NCI-H748 (cell line): ENCODE measurements around the gene YWHAH.

Experiments
- DNase-seq: peaks from one replicate; lab custom pipeline; 2025; ENCODE audit not compliant: unreplicated experiment; lab: John Stamatoyannopoulos, UW

YWHAH gene

DNA sequence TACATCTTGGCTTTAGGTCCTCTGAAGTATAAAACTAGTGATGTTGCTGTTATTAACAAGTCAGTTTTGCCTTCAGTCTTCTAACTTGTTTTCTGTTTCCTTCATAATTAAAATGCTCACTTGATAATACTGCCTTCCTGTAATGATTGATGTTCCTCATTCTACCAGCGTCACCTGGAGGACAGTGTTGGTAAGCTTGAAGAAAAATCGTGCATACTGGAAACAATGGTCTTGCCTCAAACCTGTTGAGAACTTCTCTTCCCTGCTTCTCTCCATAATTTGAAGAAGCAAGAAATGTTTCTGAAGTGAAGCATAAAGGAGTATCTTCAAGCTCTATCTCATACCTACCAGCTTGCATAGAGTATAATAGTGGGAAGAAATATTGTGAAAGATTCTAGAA lies 3.0 kb downstream of the YWHAH start:
- peak; percentile 22 for DNase-seq

DNA sequence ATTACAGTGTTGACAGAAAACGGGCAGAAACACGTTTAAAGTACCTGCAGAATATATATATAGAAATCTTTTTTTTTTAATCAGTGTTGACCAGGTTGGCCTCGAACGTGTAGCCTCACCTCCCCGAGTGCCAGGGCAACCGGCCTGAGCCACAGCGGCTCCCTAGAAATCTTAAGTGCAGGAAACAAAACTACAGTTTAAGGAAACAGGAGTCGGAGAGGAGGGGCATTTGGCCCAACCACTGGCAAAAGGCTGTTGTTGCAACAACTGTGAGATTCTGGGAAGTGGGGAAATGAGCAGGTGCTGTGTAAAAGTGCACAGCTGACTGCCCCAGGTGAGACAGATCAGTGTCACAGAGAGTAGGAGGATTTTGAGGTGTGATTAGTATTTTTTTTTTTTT lies 3.7 kb downstream of the YWHAH start:
- DNase-seq, result no peak

- no peak for DNase-seq
Observed at GRCh38 chr22:31950226-31950625, 5.9 kb downstream of the YWHAH start.

DNA sequence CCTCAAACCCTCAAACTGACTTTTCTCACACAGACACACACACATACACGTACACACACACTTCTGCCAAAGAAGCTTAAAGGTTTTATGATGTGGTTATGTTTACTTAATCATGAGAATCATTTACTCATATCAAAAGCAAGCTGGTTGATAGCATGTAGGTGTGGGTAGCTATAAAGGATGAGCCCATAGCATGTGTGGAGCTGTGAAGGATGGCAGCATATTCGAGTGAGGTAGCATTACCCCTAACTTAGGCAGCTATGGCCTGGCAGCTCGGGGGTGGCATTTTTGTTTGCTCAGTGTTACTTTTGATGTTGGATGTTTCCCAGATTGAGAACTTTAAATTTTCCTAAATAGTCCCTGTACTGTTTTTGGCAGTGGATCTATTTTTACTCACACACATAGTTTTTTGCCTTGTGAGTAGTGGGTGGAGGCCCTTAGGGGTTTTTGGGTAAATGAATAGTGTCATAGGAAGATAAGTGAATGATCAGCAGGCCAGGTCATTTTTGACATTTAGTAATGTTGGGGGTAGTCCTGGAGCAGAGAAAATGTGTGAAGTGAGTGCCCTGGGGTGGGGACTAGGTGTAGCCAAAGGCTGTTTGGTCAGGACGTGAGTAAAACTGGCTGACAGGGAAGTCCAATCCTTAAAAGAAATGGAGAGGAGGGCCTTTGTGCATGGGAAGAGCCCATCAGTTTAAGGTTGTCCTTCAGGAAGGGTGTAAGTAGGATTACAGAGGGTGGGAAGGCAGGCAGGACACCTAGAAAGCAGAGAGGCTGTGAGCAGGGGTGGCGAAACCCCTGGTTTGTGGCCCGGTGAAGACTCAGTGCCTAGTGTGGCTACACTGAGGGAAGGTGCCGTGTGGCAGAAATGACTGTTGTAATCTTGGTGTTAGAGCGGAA lies 7.1 kb downstream of the YWHAH start:
- no peak for DNase-seq

- no peak for DNase-seq
Observed at GRCh38 chr22:31952094-31952401, 7.7 kb downstream of the YWHAH start.

DNA sequence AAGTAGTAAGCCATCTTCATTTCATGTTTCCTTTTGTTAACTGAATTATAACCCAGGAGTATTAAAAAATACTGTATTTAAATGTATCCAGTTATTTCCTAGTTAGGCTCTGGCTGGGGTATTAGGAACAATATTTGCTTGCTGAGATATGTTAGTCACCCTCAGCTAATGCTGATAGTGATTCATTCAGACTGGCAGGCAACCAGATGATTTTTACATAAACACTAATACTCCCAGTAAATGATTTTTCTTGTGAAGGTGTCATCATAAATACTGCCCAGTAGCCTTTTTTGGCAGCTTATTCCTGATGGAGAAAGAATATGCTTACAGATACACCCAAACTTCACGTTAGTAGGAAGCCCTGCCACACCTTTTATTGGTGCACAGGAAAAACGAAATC lies 8.1 kb downstream of the YWHAH start:
- no peak for DNase-seq

DNA sequence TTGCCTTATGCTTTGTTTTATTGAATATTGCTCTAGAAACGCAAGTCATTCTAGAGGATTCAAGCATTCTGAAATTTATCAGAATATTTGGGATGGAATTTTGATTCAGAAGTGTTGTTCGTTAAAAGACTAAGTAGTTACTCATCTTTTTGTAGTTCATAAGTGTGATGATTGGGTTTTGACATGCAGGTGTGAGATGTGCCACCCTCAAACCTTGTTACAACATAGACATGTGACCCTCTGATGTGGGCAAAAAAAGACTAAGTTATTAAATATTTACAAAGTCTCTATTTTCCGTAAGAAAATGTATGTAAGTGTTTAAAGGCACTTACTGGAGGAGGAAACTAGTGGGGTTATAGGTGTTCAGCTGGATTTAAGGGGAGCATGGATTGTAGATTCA lies 8.9 kb downstream of the YWHAH start:
- DNase-seq, result no peak

DNA sequence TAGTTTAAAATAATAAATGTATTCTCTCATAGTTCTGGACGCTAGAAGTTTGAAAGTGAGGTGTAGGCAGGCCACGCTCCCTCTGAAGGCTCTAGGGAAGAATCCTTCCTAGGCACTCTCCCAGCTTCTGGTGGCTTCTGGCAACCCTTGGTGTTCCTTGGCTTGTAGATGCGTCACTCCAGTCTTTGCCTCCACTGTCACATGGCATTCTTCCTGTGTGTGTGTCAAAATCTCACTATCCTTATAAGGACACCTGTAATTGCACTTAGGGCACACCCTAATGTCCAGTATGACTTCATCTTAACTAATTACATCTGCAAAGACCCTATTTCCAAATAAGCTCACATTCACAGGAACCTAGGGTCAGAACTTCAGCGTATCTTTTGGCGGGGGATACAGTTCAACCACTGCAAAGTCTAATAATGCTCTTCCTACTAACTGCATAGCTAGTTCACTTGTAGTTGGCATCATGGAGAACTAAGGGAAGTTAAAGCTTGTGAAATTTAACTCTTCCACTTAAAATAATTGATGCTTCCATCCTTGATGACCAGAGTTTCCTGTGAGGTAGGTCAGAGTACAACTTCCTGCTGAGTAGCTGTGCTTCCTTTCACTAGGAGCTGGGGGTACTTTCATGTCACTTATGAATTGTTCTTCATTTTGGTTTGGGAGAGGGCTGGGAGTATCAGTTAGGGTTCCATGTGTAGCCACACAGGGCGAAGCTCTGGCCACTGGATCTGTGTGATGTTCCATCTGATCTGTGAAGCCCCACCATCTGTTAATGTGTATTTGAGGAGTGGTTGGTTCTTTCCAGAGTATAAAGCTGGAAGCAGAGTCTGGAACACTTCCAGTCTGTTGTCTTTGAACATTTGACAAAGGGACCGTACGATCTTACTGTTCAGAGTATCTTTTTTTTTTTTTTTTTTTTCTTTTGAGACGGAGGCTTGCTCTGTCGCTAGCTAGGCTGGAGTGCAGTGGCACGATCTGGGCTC lies 10.5 kb downstream of the YWHAH start:
- DNase-seq, result no peak

- no peak for DNase-seq
Observed at GRCh38 chr22:31956360-31956759, 12.0 kb downstream of the YWHAH start.

- DNase-seq, result no peak
Observed at GRCh38 chr22:31957970-31958594, 13.7 kb downstream of the YWHAH start.

- no peak for DNase-seq
Observed at GRCh38 chr22:31958625-31959239, 14.4 kb downstream of the YWHAH start.

GRCh38 chr22:31960767-31961166 lies 16.4 kb downstream of the YWHAH start:
- DNase-seq, result no peak

- DNase-seq, result no peak
Observed at GRCh38 chr22:31962387-31963125, 18.2 kb downstream of the YWHAH start.

DNA sequence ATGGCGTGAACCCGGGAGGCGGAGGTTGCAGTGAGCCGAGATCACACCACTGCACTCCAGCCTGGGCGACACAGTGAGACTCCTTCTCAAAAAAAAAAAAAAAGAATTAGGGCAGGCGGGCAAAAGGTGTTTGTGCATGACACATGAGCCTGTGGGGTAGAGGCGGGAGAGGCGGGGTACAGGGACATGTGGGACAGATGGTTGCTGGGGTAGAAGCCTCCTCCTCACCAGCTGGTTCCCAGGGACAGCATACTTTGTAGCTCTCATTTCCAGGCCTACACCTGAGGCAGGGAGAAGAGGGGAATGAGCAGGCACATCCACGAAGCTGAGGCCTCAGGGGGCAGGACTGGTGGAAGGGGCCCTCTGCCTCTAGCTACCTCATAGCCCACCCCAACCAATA lies 23.7 kb downstream of the YWHAH start:
- no peak for DNase-seq

GRCh38 chr22:31969789-31970489 lies 25.6 kb downstream of the YWHAH start:
- DNase-seq, result peak; percentile 84

DNA sequence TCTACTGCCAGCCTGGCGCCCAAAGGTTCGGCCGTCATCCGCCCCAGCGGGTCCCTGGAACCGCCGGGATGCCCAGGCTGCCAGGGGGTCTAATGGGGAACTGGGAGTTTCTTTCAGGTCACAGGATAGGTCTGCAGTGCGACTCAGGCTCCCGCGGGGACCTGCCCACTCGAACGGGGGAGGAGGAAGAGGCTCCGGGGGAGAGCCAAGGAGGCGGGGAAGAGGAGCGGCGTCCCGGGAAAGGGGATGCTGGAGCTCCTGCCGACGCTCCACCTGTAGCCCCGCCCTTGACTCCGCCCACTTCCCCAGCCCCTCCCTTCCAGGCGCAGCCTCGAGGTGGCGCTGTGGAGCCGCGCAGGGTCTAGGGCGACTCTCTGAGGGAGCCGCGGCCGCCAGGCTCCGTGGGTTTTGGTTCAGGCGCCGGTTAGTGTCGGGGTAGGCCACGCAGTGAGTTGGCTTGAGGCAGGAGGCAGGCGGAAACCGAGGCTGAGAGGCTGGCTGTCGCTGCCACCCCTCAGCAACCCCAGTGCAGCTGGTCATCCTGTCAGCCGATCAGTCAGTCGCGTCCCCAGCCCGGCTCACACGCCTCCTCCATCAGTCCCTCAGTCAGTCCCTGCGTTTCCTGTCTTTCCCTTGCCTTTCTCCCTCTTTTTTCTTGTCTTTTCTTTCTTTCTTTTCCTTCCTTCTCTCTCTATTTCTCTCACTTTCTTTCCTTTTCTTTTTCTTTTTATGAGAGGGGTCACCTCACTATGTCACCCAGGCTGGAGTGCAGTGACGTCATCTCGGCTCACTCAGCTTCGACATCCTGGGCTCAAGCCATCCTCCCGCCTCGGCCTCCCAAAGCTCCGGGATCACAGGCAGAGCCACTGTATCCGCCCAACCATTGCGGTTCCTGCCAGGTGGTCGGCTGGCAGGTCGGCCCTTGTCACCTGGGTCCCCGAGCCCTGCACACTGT lies 26.4 kb downstream of the YWHAH start:
- peak; percentile 72 for DNase-seq

DNA sequence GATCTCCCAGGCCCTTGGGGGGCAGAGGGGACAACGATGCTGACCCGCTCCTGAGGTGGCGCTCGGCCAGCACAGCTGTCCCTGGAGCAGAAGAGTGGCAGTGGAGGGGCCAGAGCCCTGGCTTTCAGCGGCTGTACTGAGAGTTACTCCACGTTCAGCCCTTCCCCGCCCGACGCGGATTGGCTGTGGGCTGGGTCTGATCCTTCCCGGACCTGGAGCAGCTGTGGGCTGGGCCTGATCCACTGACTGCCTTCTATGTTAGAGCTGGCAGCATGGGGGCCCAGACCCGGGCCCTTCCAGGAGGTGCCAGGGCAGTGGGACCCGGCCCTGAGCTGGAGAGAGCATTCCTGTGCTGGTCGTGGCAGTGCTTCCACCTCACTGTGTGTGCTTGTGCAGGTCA lies 27.8 kb downstream of the YWHAH start:
- no peak for DNase-seq

- DNase-seq, result no peak
Observed at GRCh38 chr22:31973739-31974138, 29.4 kb downstream of the YWHAH start.
